H9 (cell line): ENCODE measurements around the gene DAB1. TPM values are rescaled to one million over a fixed set of nuclear protein-coding genes. Genes with fewer than 3 reads are reported as not detected.

Source experiments
- DNase-seq: peaks from one replicate; pipeline ENCODE4 v3.0.0-alpha.2; 2017
- H2AFZ ChIP-seq: one replicate; pipeline ENCODE4 v1.6.1; 2013; ENCODE audit warnings: mild to moderate bottlenecking, low read length, control low read depth, moderate library complexity
- H2AK5ac ChIP-seq: 2 replicates; pipeline ENCODE4 v1.6.1; 2013; ENCODE audit warnings: low read length, control low read depth, mixed read lengths; ENCODE audit not compliant: insufficient read length
- H2BK120ac ChIP-seq: one replicate; pipeline ENCODE4 v1.6.1; 2013; ENCODE audit warnings: low read depth, mild to moderate bottlenecking, low read length, control low read depth, inconsistent platforms; ENCODE audit not compliant: poor library complexity, severe bottlenecking
- H2BK12ac ChIP-seq: 2 replicates; pipeline ENCODE4 v1.6.1; 2013; ENCODE audit warnings: low read length, control low read depth, mixed read lengths, low read depth; ENCODE audit not compliant: insufficient read length
- H2BK15ac ChIP-seq: 2 replicates; pipeline ENCODE4 v1.6.1; 2013; ENCODE audit warnings: low read depth, low read length, control low read depth
- H2BK20ac ChIP-seq: one replicate; pipeline ENCODE4 v1.6.1; 2013; ENCODE audit warnings: low read depth, mild to moderate bottlenecking, low read length, control low read depth, inconsistent platforms; ENCODE audit not compliant: poor library complexity, severe bottlenecking
- H2BK5ac ChIP-seq: 2 replicates; pipeline ENCODE4 v1.6.1; 2013; ENCODE audit warnings: low read length, control low read depth, mixed read lengths; ENCODE audit not compliant: insufficient read length
- H3K14ac ChIP-seq: 2 replicates; pipeline ENCODE4 v1.6.1; 2013; ENCODE audit warnings: low read length, control low read depth; ENCODE audit not compliant: insufficient read depth
- H3K18ac ChIP-seq: 2 replicates; pipeline ENCODE4 v1.6.1; 2013; ENCODE audit warnings: low read depth, mild to moderate bottlenecking, mixed read lengths, low read length, control low read depth; ENCODE audit not compliant: insufficient read length
- H3K23ac ChIP-seq: 2 replicates; pipeline ENCODE4 v1.6.1; 2013; ENCODE audit warnings: low read length, control low read depth, mixed read lengths, low read depth; ENCODE audit not compliant: insufficient read length
- H3K23me2 ChIP-seq: 2 replicates; pipeline ENCODE4 v1.6.1; 2013; ENCODE audit warnings: low read depth, mild to moderate bottlenecking, mixed read lengths, low read length, control low read depth; ENCODE audit not compliant: insufficient read length, poor library complexity, severe bottlenecking
- H3K27ac ChIP-seq: 2 replicates; pipeline ENCODE4 v1.5.1; 2013; ENCODE audit warnings: low read length, control low read depth, mixed read lengths, low read depth; ENCODE audit not compliant: insufficient read length
- H3K27me3 ChIP-seq: 2 replicates; pipeline ENCODE4 v1.6.1; 2013; ENCODE audit warnings: low read length, control low read depth, inconsistent platforms; ENCODE audit not compliant: insufficient read depth
- H3K4ac ChIP-seq: 2 replicates; pipeline ENCODE4 v1.6.1; 2013; ENCODE audit warnings: low read depth, mild to moderate bottlenecking, control low read depth, inconsistent platforms, low read length, moderate library complexity
- H3K4me1 ChIP-seq: 2 replicates; pipeline ENCODE4 v1.6.1; 2013; ENCODE audit warnings: low read length, control low read depth, inconsistent platforms; ENCODE audit not compliant: insufficient read depth
- H3K4me2 ChIP-seq: 2 replicates; pipeline ENCODE4 v1.6.1; 2013; ENCODE audit warnings: low read length, control low read depth, mixed read lengths; ENCODE audit not compliant: insufficient read length, insufficient read depth
- H3K56ac ChIP-seq: 2 replicates; pipeline ENCODE4 v1.6.1; 2013; ENCODE audit warnings: low read depth, mild to moderate bottlenecking, mixed read lengths, low read length, control low read depth; ENCODE audit not compliant: insufficient read length
- H3K79me1 ChIP-seq: 2 replicates; pipeline ENCODE4 v1.6.1; 2013; ENCODE audit warnings: low read depth, mild to moderate bottlenecking, moderate library complexity, low read length, control low read depth, inconsistent platforms; ENCODE audit not compliant: insufficient read depth, poor library complexity, severe bottlenecking
- H3K79me2 ChIP-seq: 2 replicates; pipeline ENCODE4 v1.6.1; 2013; ENCODE audit warnings: low read length, control low read depth, inconsistent platforms; ENCODE audit not compliant: insufficient read depth
- H3K9ac ChIP-seq: 2 replicates; pipeline ENCODE4 v1.6.1; 2013; ENCODE audit warnings: low read length, control low read depth, mixed read lengths; ENCODE audit not compliant: insufficient read length; ENCODE audit errors: extremely low read depth
- H3K9me3 ChIP-seq: one replicate; pipeline ENCODE4 v1.6.1; 2013; ENCODE audit warnings: low read depth, low read length, inconsistent platforms; ENCODE audit not compliant: control insufficient read depth
- H3T11ph ChIP-seq: one replicate; pipeline ENCODE4 v1.6.1; 2013; ENCODE audit warnings: mild to moderate bottlenecking, low read length, control low read depth, inconsistent platforms
- H4K20me1 ChIP-seq: one replicate; pipeline ENCODE4 v1.6.1; 2013; ENCODE audit not compliant: control insufficient read depth, insufficient read length, insufficient read depth
- H4K5ac ChIP-seq: 2 replicates; pipeline ENCODE4 v1.6.1; 2013; ENCODE audit warnings: low read depth, mild to moderate bottlenecking, mixed read lengths, low read length, control low read depth; ENCODE audit not compliant: insufficient read length
- H4K8ac ChIP-seq: replicated peaks from 2 replicates; pipeline ENCODE4 v1.6.1; 2013; ENCODE audit warnings: low read length, control low read depth, mixed read lengths, low read depth; ENCODE audit not compliant: insufficient read length
- H4K91ac ChIP-seq: 2 replicates; pipeline ENCODE4 v1.6.1; 2013; ENCODE audit warnings: low read depth, mild to moderate bottlenecking, moderate library complexity, mixed read lengths, low read length, control low read depth; ENCODE audit not compliant: insufficient read length
- H3K27ac Mint-ChIP-seq, 3 experiments: 2 replicates in 2 of 3; 3 replicates in 1 of 3; pipeline ENCODE4 v1.8.0; 2020 to 2021; ENCODE audit warnings: mixed read lengths in 3 of 3, mild to moderate bottlenecking in 1 of 3, moderate library complexity in 1 of 3
- H3K27me3 Mint-ChIP-seq: 2 replicates; pipeline ENCODE4 v1.8.0; 2021; ENCODE audit warnings: low read depth, mild to moderate bottlenecking, moderate library complexity, mixed read lengths
- H3K36me3 Mint-ChIP-seq, 3 experiments: 2 replicates in 2 of 3; 3 replicates in 1 of 3; pipeline ENCODE4 v1.8.0; 2020 to 2021; ENCODE audit warnings: low read depth in 3 of 3, mixed read lengths in 3 of 3; ENCODE audit not compliant: insufficient read depth in 1 of 3
- H3K4me1 Mint-ChIP-seq, 2 experiments: 2 replicates each; pipeline ENCODE4 v1.8.0; 2020; ENCODE audit warnings: mixed read lengths in 2 of 2
- H3K4me3 Mint-ChIP-seq, 2 experiments: 2 replicates in 1 of 2; 3 replicates in 1 of 2; pipeline ENCODE4 v1.8.0; 2020 to 2021; ENCODE audit warnings: mild to moderate bottlenecking in 2 of 2, mixed read lengths in 2 of 2, moderate library complexity in 1 of 2
- H3K9me3 Mint-ChIP-seq, 2 experiments: 2 replicates in 1 of 2; 3 replicates in 1 of 2; pipeline ENCODE4 v1.8.0; 2020; ENCODE audit warnings: mild to moderate bottlenecking in 2 of 2, mixed read lengths in 2 of 2, moderate library complexity in 1 of 2
- WGBS: extraction: QIAGEN DNeasy Blood & Tissue Kit; methylation state at CpG from one replicate; pipeline ENCODE4 v1.1.7; 2013; ENCODE audit warnings: missing lambda C conversion rate, low lambda C conversion rate, mixed read lengths; ENCODE audit not compliant: insufficient read length; ENCODE audit errors: extremely low coverage; 5-methylcytosine and 5-hydroxymethylcytosine counted together
- total RNA-seq: library from RNA; stranded (reverse); gene quantifications from 2 replicates; pipeline ENCODE4 v1.2.1, GENCODE V29; 2021
- TF ChIP-seq, protein P1 (sequence below): fragments of 200-600 bp; sonication (generic); conservative IDR thresholded peaks from 3 replicates; pipeline ENCODE4 v1.8.0; 2021; ENCODE audit warnings: antibody characterized with exemption, mild to moderate bottlenecking

DAB1 gene
- total RNA-seq, 1 experiment from 2014 or later: 9.3 TPM

DNA sequence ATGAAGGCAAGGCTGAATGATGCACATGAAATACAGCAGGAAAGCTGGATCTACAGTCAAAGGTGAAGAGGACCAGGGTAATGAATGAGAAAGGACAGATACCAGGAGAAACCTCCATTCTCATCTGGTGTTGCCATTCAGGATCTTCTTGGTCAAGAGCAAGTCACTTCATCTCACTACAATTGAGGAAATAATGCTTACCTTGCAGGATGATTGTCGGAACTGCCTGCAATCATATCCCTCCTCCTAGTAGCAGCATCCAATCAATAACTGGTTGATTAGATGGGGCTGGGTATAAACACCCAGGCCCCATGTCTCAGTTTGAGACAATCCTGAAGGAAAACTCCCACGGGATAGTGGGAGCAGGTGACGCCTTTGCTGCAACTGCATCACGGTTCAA lies 263.3 kb downstream of the DAB1 start:
- no peak overlapping the region for H4K8ac ChIP-seq
- Mint-ChIP-seq H3K4me3 (no peak overlapping the region), H3K4me1 (peaks cover 59 to 63% of the 10 kb centered on the region in 2 experiments), H3K27me3 (peaks cover 1% of the 10 kb centered on the region), H3K9me3 (peaks cover 0 to 2% of the 10 kb centered on the region in 2 experiments; a peak in 1 of 5 replicates), H3K36me3 (peaks cover 0 to 3% (median 0%) of the 10 kb centered on the region in 3 experiments; a peak in 2 of 7 replicates), H3K27ac (no peak overlapping the region; a peak in 1 of 7 replicates)
- no peak overlapping the region for H2BK20ac ChIP-seq
- H3K14ac ChIP-seq: no peak overlapping the region
- H3K9me3 ChIP-seq: no peaks in the 10 kb centered on the region
- H2BK12ac ChIP-seq: no peak overlapping the region
- no peak overlapping the region for H3K18ac ChIP-seq
- H4K20me1 ChIP-seq: no peaks in the 10 kb centered on the region
- H2AFZ ChIP-seq: no peak overlapping the region
- DNase-seq: no peak
- TF ChIP-seq, protein P1, sequence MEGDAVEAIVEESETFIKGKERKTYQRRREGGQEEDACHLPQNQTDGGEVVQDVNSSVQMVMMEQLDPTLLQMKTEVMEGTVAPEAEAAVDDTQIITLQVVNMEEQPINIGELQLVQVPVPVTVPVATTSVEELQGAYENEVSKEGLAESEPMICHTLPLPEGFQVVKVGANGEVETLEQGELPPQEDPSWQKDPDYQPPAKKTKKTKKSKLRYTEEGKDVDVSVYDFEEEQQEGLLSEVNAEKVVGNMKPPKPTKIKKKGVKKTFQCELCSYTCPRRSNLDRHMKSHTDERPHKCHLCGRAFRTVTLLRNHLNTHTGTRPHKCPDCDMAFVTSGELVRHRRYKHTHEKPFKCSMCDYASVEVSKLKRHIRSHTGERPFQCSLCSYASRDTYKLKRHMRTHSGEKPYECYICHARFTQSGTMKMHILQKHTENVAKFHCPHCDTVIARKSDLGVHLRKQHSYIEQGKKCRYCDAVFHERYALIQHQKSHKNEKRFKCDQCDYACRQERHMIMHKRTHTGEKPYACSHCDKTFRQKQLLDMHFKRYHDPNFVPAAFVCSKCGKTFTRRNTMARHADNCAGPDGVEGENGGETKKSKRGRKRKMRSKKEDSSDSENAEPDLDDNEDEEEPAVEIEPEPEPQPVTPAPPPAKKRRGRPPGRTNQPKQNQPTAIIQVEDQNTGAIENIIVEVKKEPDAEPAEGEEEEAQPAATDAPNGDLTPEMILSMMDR: no peak
- H4K5ac ChIP-seq: no peak overlapping the region
- H3K23ac ChIP-seq: no peak overlapping the region
- no peaks in the 10 kb centered on the region for H3K27me3 ChIP-seq
- no CpG with 5 or more reads among the region's 4 CpGs for WGBS
- H3K23me2 ChIP-seq: no peaks in the 10 kb centered on the region
- no peak overlapping the region for H2BK15ac ChIP-seq
- H3K27ac ChIP-seq: no peak overlapping the region
- H3K4ac ChIP-seq: no peak overlapping the region
- H2BK5ac ChIP-seq: no peak overlapping the region
- H3K56ac ChIP-seq: no peak overlapping the region
- no peak overlapping the region for H2AK5ac ChIP-seq
- no peaks in the 10 kb centered on the region for H3K79me1 ChIP-seq
- no peak overlapping the region for H2BK120ac ChIP-seq
- no peak overlapping the region for H3T11ph ChIP-seq
- H3K9ac ChIP-seq: no peak overlapping the region
- peaks cover 13% of the 10 kb centered on the region for H3K4me1 ChIP-seq
- no peaks in the 10 kb centered on the region for H3K79me2 ChIP-seq
- H3K4me2 ChIP-seq: no peak overlapping the region
- H4K91ac ChIP-seq: no peak overlapping the region
